ENCODE data around the gene GRM5.
"Not testable (repeated sequence)": the region's sequence is repeated elsewhere in the genome, so short reads cannot be mapped to it uniquely, and the experiment has no call there.

The GRM5 gene

GRCh38 chr11:88917065-88917464 lies 148.7 kb downstream of the GRM5 start:
- H3K9ac ChIP-seq (ENCODE audit: low read depth, low read length); H3K4me1 ChIP-seq (ENCODE audit: insufficient read depth, low read length); H3K36me3 ChIP-seq (ENCODE audit: insufficient read depth, low read length); H3K9me3 ChIP-seq (ENCODE audit: control insufficient read depth, insufficient read depth, low read length): not testable (repeated sequence)

GRCh38 chr11:88909500-88909899 lies 156.3 kb downstream of the GRM5 start:
- H3K36me3 ChIP-seq (ENCODE audit: insufficient read depth, low read length): no peaks in the 10 kb centered on the region
- H3K9ac ChIP-seq (ENCODE audit: low read depth, low read length): no peak overlapping the region
- H3K4me1 ChIP-seq (ENCODE audit: insufficient read depth, low read length): no peaks in the 10 kb centered on the region
- H3K9me3 ChIP-seq (ENCODE audit: control insufficient read depth, insufficient read depth, low read length): no peaks in the 10 kb centered on the region

GRCh38 chr11:88901436-88901835 lies 164.3 kb downstream of the GRM5 start:
- not testable (repeated sequence) for H3K36me3 ChIP-seq (ENCODE audit: insufficient read depth, low read length); H3K9me3 ChIP-seq (ENCODE audit: control insufficient read depth, insufficient read depth, low read length); H3K4me1 ChIP-seq (ENCODE audit: insufficient read depth, low read length); H3K9ac ChIP-seq (ENCODE audit: low read depth, low read length)

- not testable (repeated sequence) for H3K36me3 ChIP-seq (ENCODE audit: insufficient read depth, low read length); H3K9me3 ChIP-seq (ENCODE audit: control insufficient read depth, insufficient read depth, low read length); H3K4me1 ChIP-seq (ENCODE audit: insufficient read depth, low read length); H3K9ac ChIP-seq (ENCODE audit: low read depth, low read length)
Observed at GRCh38 chr11:88888855-88889254, 176.9 kb downstream of the GRM5 start.

DNA sequence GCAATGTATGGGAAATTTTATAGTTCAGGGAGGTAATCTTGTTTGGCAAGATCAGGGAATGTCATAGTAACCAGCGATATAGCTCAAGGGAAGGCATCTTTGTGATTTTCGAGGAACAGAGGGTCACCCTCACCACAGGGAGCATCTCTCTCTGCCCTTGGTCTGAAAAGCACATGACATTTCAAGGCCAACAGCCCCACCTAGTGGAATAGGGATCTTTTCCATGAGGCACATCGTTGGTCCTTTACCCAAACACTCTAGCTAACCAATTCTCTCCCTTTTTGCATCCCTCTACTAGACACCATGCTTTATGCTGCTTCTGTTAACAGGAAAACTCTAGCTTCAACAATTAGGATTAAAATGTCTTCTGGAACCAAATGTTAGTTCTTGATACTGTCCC lies 179.0 kb downstream of the GRM5 start:
- H3K36me3 ChIP-seq (ENCODE audit: insufficient read depth, low read length): no peaks in the 10 kb centered on the region
- H3K9me3 ChIP-seq (ENCODE audit: control insufficient read depth, insufficient read depth, low read length): peaks cover 5% of the 10 kb centered on the region; the same call in 1 of the 2 replicates
- H3K9ac ChIP-seq (ENCODE audit: low read depth, low read length): no peak overlapping the region
- H3K4me1 ChIP-seq (ENCODE audit: insufficient read depth, low read length): no peaks in the 10 kb centered on the region

DNA sequence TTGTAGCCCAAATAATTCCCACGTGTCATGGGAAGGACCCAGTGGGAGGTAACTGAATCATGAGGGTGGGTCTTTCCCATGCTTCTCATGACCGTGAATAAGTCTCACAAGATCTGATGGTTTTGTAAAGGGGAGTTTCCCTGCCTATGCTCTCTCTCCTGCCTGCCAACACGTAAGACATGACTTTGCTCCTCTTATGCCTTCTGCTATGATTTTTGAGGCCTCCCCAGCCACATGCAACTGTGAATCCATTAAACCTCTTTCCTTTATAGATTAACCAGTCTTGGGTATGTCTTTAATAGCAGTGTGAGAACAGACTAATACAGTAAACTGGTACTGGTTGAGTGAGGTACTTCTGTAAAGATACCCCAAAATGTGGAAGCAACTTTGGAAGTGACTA lies 183.0 kb downstream of the GRM5 start:
- H3K4me1 ChIP-seq (ENCODE audit: insufficient read depth, low read length); H3K36me3 ChIP-seq (ENCODE audit: insufficient read depth, low read length); H3K9ac ChIP-seq (ENCODE audit: low read depth, low read length); H3K9me3 ChIP-seq (ENCODE audit: control insufficient read depth, insufficient read depth, low read length): not testable (repeated sequence)

DNA sequence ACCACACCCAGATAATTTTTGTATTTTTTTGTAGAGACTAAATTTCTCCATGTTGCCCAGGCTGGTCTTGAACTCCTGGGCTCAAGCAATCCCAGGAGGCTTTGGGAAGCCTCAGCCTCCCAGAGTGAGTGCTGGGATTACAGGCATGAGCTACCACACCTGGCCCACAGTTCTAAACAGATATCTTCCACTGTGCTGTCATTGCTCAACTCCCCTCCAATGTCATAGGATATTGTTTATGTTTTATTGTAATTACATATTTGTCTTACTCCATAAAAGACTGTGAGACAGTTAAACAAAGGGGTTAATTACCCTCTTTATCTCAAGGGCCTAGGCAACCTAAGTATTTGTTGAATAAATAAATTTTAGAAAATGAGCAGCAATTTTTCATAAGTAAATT lies 204.2 kb downstream of the GRM5 start:
- H3K36me3 ChIP-seq (ENCODE audit: insufficient read depth, low read length): no peaks in the 10 kb centered on the region
- no peak overlapping the region for H3K9ac ChIP-seq (ENCODE audit: low read depth, low read length)
- no peaks in the 10 kb centered on the region for H3K9me3 ChIP-seq (ENCODE audit: control insufficient read depth, insufficient read depth, low read length)
- H3K4me1 ChIP-seq (ENCODE audit: insufficient read depth, low read length): peaks cover 4% of the 10 kb centered on the region; the same call in 1 of the 2 replicates

DNA sequence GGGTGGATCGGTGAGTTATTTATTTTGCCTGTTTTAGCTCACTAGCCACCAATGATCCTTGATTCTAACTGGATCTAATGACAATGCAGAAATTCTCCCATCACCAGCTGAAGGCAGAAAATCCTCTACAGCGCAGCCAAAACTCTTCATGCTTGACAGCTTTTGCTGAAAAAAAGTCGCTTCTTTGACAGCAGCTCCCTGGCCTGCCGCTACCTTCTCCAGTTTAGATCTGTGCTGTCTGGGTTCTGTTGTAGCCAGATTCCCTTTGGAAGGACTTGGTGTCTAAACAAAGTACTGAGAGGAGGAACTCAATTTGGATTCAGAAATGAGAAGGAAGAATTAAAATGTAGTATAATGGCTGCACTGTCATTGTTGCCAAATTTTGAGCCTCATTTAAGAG lies 205.4 kb downstream of the GRM5 start:
- not testable (repeated sequence) for H3K9me3 ChIP-seq (ENCODE audit: control insufficient read depth, insufficient read depth, low read length); H3K4me1 ChIP-seq (ENCODE audit: insufficient read depth, low read length); H3K36me3 ChIP-seq (ENCODE audit: insufficient read depth, low read length); H3K9ac ChIP-seq (ENCODE audit: low read depth, low read length)

GRCh38 chr11:88853963-88854362 lies 211.8 kb downstream of the GRM5 start:
- H3K9me3 ChIP-seq (ENCODE audit: control insufficient read depth, insufficient read depth, low read length); H3K4me1 ChIP-seq (ENCODE audit: insufficient read depth, low read length); H3K9ac ChIP-seq (ENCODE audit: low read depth, low read length); H3K36me3 ChIP-seq (ENCODE audit: insufficient read depth, low read length): not testable (repeated sequence)

GRCh38 chr11:88851547-88851946 lies 214.2 kb downstream of the GRM5 start:
- H3K4me1 ChIP-seq (ENCODE audit: insufficient read depth, low read length); H3K9ac ChIP-seq (ENCODE audit: low read depth, low read length); H3K36me3 ChIP-seq (ENCODE audit: insufficient read depth, low read length); H3K9me3 ChIP-seq (ENCODE audit: control insufficient read depth, insufficient read depth, low read length): not testable (repeated sequence)

GRCh38 chr11:88849773-88850172 lies 216.0 kb downstream of the GRM5 start:
- H3K4me1 ChIP-seq (ENCODE audit: insufficient read depth, low read length); H3K36me3 ChIP-seq (ENCODE audit: insufficient read depth, low read length); H3K9ac ChIP-seq (ENCODE audit: low read depth, low read length); H3K9me3 ChIP-seq (ENCODE audit: control insufficient read depth, insufficient read depth, low read length): not testable (repeated sequence)

DNA sequence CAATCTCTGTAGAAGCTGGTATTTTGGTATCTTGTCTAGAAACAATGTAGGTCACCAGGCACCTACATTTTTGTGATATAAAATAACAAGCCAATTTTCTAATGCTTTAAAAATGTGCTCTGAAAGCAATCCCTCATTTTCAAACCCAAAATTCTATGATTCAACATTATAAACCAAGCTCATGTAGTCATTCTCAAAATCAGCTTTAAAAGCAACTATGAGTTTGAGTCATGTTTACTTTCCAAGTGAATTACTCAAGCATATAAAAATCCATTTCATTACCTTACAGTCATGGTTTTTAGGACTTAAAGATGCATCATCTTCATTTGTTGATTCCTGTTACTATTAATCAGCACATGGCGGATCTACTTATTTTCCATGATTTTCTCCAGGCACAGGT lies 216.4 kb downstream of the GRM5 start:
- no peaks in the 10 kb centered on the region for H3K9me3 ChIP-seq (ENCODE audit: control insufficient read depth, insufficient read depth, low read length)
- H3K9ac ChIP-seq (ENCODE audit: low read depth, low read length): no peak overlapping the region
- no peaks in the 10 kb centered on the region for H3K4me1 ChIP-seq (ENCODE audit: insufficient read depth, low read length)

DNA sequence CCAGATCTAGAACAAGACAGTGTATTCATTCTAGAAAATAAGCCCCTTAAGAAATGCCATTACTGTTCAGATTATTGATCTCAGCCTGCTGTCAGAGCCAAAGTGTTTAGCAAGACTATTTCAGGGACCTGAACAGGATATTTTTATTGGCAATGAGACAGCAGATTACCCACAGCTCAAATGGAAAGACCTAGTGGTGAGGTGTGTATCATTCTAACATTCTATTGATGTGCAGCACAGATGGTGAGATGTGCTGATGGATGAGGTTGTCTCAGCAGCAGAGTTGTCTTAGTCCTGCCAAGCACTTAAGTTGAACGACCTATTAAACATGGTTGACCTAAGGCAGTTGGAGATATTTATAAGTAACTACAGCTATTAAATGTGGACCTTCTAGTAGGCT lies 219.5 kb downstream of the GRM5 start:
- not testable (repeated sequence) for H3K4me1 ChIP-seq (ENCODE audit: insufficient read depth, low read length); H3K9ac ChIP-seq (ENCODE audit: low read depth, low read length); H3K36me3 ChIP-seq (ENCODE audit: insufficient read depth, low read length); H3K9me3 ChIP-seq (ENCODE audit: control insufficient read depth, insufficient read depth, low read length)

More for the DNA sequence above, 216.4 kb downstream of the GRM5 start:
- H3K36me3 ChIP-seq (ENCODE audit: insufficient read depth, low read length): no peaks in the 10 kb centered on the region

DNA sequence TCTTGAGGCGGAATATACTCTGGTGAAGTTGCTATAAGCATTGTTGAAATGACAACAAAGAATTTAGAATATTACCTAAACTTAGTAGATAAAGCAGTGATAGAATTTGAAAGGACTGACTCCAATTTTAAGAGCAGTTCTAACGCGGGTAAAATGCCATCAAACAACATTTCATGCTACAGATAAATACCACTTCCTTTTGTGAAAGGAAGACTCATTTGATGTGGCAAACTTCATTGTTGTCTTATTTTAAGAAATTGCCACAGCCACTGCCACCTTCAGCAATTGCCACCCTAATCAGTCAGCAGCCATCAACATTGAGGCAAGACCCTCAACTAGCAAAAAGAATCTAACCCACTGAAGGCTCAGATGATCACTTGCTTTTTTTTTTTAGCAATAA lies 220.8 kb downstream of the GRM5 start:
- not testable (repeated sequence) for H3K9me3 ChIP-seq (ENCODE audit: control insufficient read depth, insufficient read depth, low read length); H3K4me1 ChIP-seq (ENCODE audit: insufficient read depth, low read length); H3K36me3 ChIP-seq (ENCODE audit: insufficient read depth, low read length); H3K9ac ChIP-seq (ENCODE audit: low read depth, low read length)

DNA sequence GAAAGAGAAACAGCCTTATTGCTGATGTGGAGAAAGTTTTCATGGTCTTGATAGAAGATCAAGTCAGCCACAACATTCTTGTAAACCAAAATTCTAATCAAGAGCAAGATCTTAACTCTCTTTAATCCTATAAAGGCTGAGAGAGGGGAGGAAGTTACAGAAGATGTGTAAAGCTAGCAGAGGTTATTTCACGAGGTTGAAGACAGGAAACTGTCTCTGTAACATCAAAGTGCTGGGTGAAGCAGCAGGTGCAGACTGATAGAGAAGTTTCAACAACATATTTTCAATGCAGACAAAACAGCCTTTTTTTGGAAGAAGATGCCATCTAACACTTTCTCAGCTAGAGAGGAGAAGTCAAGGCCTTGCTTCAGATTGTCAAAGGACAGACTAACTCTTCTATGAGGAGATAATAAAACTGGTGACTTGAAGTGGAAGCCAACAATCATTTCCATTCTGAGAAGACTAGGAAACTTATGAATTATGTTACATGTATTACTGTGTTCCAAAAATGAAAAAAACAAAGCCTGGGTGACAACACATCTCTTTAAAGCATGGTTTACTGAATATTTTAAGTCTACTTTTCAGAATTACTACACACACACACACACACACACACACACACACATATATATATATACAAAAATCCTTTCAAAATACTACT lies 221.9 kb downstream of the GRM5 start:
- H3K36me3 ChIP-seq (ENCODE audit: insufficient read depth, low read length); H3K9ac ChIP-seq (ENCODE audit: low read depth, low read length); H3K4me1 ChIP-seq (ENCODE audit: insufficient read depth, low read length); H3K9me3 ChIP-seq (ENCODE audit: control insufficient read depth, insufficient read depth, low read length): not testable (repeated sequence)

GRCh38 chr11:88838139-88838538 lies 227.6 kb downstream of the GRM5 start:
- H3K4me1 ChIP-seq (ENCODE audit: insufficient read depth, low read length); H3K9me3 ChIP-seq (ENCODE audit: control insufficient read depth, insufficient read depth, low read length); H3K36me3 ChIP-seq (ENCODE audit: insufficient read depth, low read length); H3K9ac ChIP-seq (ENCODE audit: low read depth, low read length): not testable (repeated sequence)

Data from ES-I3 (cell line).